Renal cortical epithelial cell (primary cell): ENCODE measurements around the gene KRTAP16-1. TPM values are rescaled to one million over a fixed set of nuclear protein-coding genes. Genes with fewer than 3 reads are reported as not detected.
"Not testable (repeated sequence)": the region's sequence is repeated elsewhere in the genome, so short reads cannot be mapped to it uniquely, and the experiment has no call there.

Experiments used
- DNase-seq: peaks from one replicate; pipeline ENCODE4 v3.0.0-alpha.2; 2011; ENCODE audit warnings: low read depth
- total RNA-seq: library from RNA; depleted of rRNA; stranded (reverse); fragments of >200 nt; gene quantifications from 2 replicates; pipeline ENCODE4 v1.2.3, GENCODE V29; 2014

Gene KRTAP16-1
- not detected in 2 replicates for total RNA-seq

GRCh38 chr17:41308918-41309359 is at the start of gene KRTAP16-1:
Gene KRTAP16-1 (minus strand): TSS chr17:41309309. CDS start chr17:41309253, 56 bp downstream.
- DNase-seq, result no peak

GRCh38 chr17:41354536-41354935 is 45.4 kb upstream of the KRTAP16-1 start:
- no peak for DNase-seq

GRCh38 chr17:41352597-41353366 is 43.7 kb upstream of the KRTAP16-1 start:
- DNase-seq, result no peak

GRCh38 chr17:41351177-41351576 is 42.1 kb upstream of the KRTAP16-1 start:
- no peak for DNase-seq

GRCh38 chr17:41350381-41350878 is 41.3 kb upstream of the KRTAP16-1 start, which contains the start of gene KRT33A:
Gene KRT33A (minus strand): TSS chr17:41350828. CDS start chr17:41350767, 61 bp downstream.
- not testable (repeated sequence) for DNase-seq

- no peak for DNase-seq
Observed at GRCh38 chr17:41347869-41348760, 39.0 kb upstream of the KRTAP16-1 start.

- DNase-seq, result not testable (repeated sequence)
Observed at GRCh38 chr17:41346421-41346820, 37.3 kb upstream of the KRTAP16-1 start.

GRCh38 chr17:41345992-41346391 is 36.9 kb upstream of the KRTAP16-1 start:
- no peak for DNase-seq

- no peak for DNase-seq
Observed at GRCh38 chr17:41343029-41343428, 33.9 kb upstream of the KRTAP16-1 start.

- DNase-seq, result no peak
Observed at GRCh38 chr17:41340934-41341861, 32.1 kb upstream of the KRTAP16-1 start.

GRCh38 chr17:41340494-41340893 is 31.4 kb upstream of the KRTAP16-1 start:
- peak; percentile 92 for DNase-seq

GRCh38 chr17:41339571-41340172 is 30.6 kb upstream of the KRTAP16-1 start:
- no peak for DNase-seq

GRCh38 chr17:41338961-41339485 is 29.9 kb upstream of the KRTAP16-1 start:
- DNase-seq, result peak; percentile 93

GRCh38 chr17:41335747-41336146 is 26.6 kb upstream of the KRTAP16-1 start:
- DNase-seq, result no peak

- DNase-seq, result no peak
Observed at GRCh38 chr17:41334385-41335305, 25.5 kb upstream of the KRTAP16-1 start.

GRCh38 chr17:41333836-41334235 is 24.7 kb upstream of the KRTAP16-1 start:
- no peak for DNase-seq

- no peak for DNase-seq
Observed at GRCh38 chr17:41333098-41333497, 24.0 kb upstream of the KRTAP16-1 start.

- no peak for DNase-seq
Observed at GRCh38 chr17:41332239-41332638, 23.1 kb upstream of the KRTAP16-1 start.

GRCh38 chr17:41331606-41332005 is 22.5 kb upstream of the KRTAP16-1 start:
- no peak for DNase-seq
